Activated CD8-positive, alpha-beta memory T cell treated with anti-CD3 and anti-CD28 coated beads for 1 hour (primary cell): Measurements from ENCODE around the gene UTP11.

ENCODE experiments used
- DNase-seq, 2 donors: peaks; one replicate each; pipeline ENCODE4 v3.0.0-alpha.2; 2020; ENCODE audit warnings: low read depth in 1 of 2; ENCODE audit errors: extremely low read depth in 1 of 2

The UTP11 gene

GRCh38 chr1:38045401-38046332 is 33.1 kb downstream of the UTP11 start:
- DNase-seq = no peak

- DNase-seq = no peak
Observed at GRCh38 chr1:38046333-38046883, 33.9 kb downstream of the UTP11 start, which contains the start of gene POU3F1. Gene POU3F1, minus strand, starts transcription at chr1:38046793. Its CDS starts 50 bp downstream, at chr1:38046743.

GRCh38 chr1:38046884-38047602 is 34.5 kb downstream of the UTP11 start:
- DNase-seq = peak; percentile 36 to 62

- no peak for DNase-seq
Observed at GRCh38 chr1:38047603-38048141, 35.1 kb downstream of the UTP11 start.

GRCh38 chr1:38050397-38051078 is 38.0 kb downstream of the UTP11 start:
- DNase-seq = no peak

- DNase-seq = no peak
Observed at GRCh38 chr1:38051079-38051543, 38.6 kb downstream of the UTP11 start.

GRCh38 chr1:38052750-38053415 is 40.3 kb downstream of the UTP11 start:
- DNase-seq = no peak

- no peak for DNase-seq
Observed at GRCh38 chr1:38053416-38054091, 41.0 kb downstream of the UTP11 start.

- no peak for DNase-seq
Observed at GRCh38 chr1:38055398-38055797, 42.9 kb downstream of the UTP11 start.

- no peak for DNase-seq
Observed at GRCh38 chr1:38055965-38056364, 43.4 kb downstream of the UTP11 start.

GRCh38 chr1:38059635-38060250 is 47.2 kb downstream of the UTP11 start:
- DNase-seq = no peak

GRCh38 chr1:38060498-38060897 is 48.0 kb downstream of the UTP11 start:
- no peak for DNase-seq

- no peak for DNase-seq
Observed at GRCh38 chr1:38061290-38061689, 48.8 kb downstream of the UTP11 start.

GRCh38 chr1:38061883-38062328 is 49.4 kb downstream of the UTP11 start:
- DNase-seq = no peak

GRCh38 chr1:38062361-38063288 is 50.1 kb downstream of the UTP11 start:
- DNase-seq = no peak

GRCh38 chr1:38063616-38064015 is 51.1 kb downstream of the UTP11 start:
- no peak for DNase-seq

GRCh38 chr1:38064197-38064903 is 51.8 kb downstream of the UTP11 start:
- DNase-seq = no peak
